GM12878 (cell line): ENCODE results near the gene ZMYND10. TPM values are rescaled to one million over a fixed set of nuclear protein-coding genes. Genes with fewer than 3 reads are reported as not detected.
A peak's percentile ranks its signal among the peaks of the same experiment; 100 is the strongest.

ENCODE experiments used
- BHLHE40 ChIP-seq, 2 experiments: fragments of 450-650 bp in 1 of 2; IDR thresholded peaks; 2 replicates each; pipeline ENCODE4 v1.6.1; 2011 to 2017; ENCODE audit warnings: low read depth in 2 of 2, borderline replicate concordance in 1 of 2, improper control_type of control experiment in 1 of 2, low read length in 1 of 2, mild to moderate bottlenecking in 1 of 2
- CHD2 ChIP-seq: IDR thresholded peaks from 2 replicates; pipeline ENCODE4 v1.6.1; 2011; ENCODE audit warnings: low read depth, low read length, improper control_type of control experiment, borderline replicate concordance
- FOXM1 ChIP-seq: IDR thresholded peaks from 2 replicates; pipeline ENCODE4 v1.6.1; 2012; ENCODE audit warnings: low read depth, mild to moderate bottlenecking, inconsistent platforms, low read length, moderate library complexity
- GABPA ChIP-seq: IDR thresholded peaks from 2 replicates; pipeline ENCODE4 v1.6.1; 2014; ENCODE audit warnings: antibody characterized with exemption, low read depth, mild to moderate bottlenecking, inconsistent platforms
- NR2F1 ChIP-seq: fragments of 450-650 bp; conservative IDR thresholded peaks from 2 replicates; pipeline ENCODE4 v1.6.1; 2017; ENCODE audit warnings: mild to moderate bottlenecking
- NRF1 ChIP-seq: conservative IDR thresholded peaks from 2 replicates; pipeline ENCODE4 v1.6.1; 2011; ENCODE audit warnings: mild to moderate bottlenecking, low read depth, low read length, improper control_type of control experiment
- PAX5 ChIP-seq: IDR thresholded peaks from 2 replicates; pipeline ENCODE4 v1.6.1; 2011; ENCODE audit warnings: low read depth, low read length, borderline replicate concordance
- PAX8 ChIP-seq: fragments of 450-650 bp; IDR thresholded peaks from 2 replicates; pipeline ENCODE4 v1.6.1; 2017; ENCODE audit warnings: mild to moderate bottlenecking, moderate library complexity
- POLR2AphosphoS5 ChIP-seq: IDR thresholded peaks from 2 replicates; pipeline ENCODE4 v1.6.1; 2011; ENCODE audit warnings: mild to moderate bottlenecking, low read length, inconsistent platforms
- TBL1XR1 ChIP-seq: IDR thresholded peaks from 2 replicates; pipeline ENCODE4 v1.6.1; 2012; ENCODE audit warnings: low read depth, low read length, improper control_type of control experiment
- ZBTB40 ChIP-seq: fragments of 450-650 bp; IDR thresholded peaks from 2 replicates; pipeline ENCODE4 v1.6.1; 2016; ENCODE audit warnings: mild to moderate bottlenecking, moderate library complexity, borderline replicate concordance
- ZNF687 ChIP-seq: fragments of 450-650 bp; IDR thresholded peaks from 2 replicates; pipeline ENCODE4 v1.6.1; 2017; ENCODE audit warnings: mild to moderate bottlenecking, moderate library complexity
- polyA plus RNA-seq, 11 experiments: library from polyadenylated mRNA; depleted of rRNA in 4 of 11; unstranded in 6 of 11; stranded (reverse) in 5 of 11; fragments of >200 nt; fragmentation: Nextera tagmentation in 4 of 11; fragmentation: Illumina TruSeq in 1 of 11; extraction: Ambion mirVana in 4 of 11; extraction: Trizol in 1 of 11; gene quantifications; 1 replicate in 1 of 11; 2 replicates in 10 of 11; pipeline versions ENCODE4 v1.2.1 to v1.2.3, GENCODE V29; 2011 to 2016; ENCODE audit warnings: inconsistent platforms in 2 of 11, missing spikeins in 2 of 11, low read depth in 1 of 11
- total RNA-seq, 4 experiments: library from RNA; depleted of rRNA in 3 of 4; stranded (reverse); fragments of >200 nt in 3 of 4; fragmentation: Illumina TruSeq in 1 of 4; extraction: Trizol in 1 of 4; gene quantifications; 2 replicates each; pipeline versions ENCODE4 v1.2.1 to v1.2.3, GENCODE V29; 2013 to 2021
- TF ChIP-seq, protein P1 (sequence below): fragments of 450-650 bp; IDR thresholded peaks from 2 replicates; pipeline ENCODE4 v1.6.1; 2017; ENCODE audit warnings: mild to moderate bottlenecking, moderate library complexity
- TF ChIP-seq, protein P2 (sequence below): IDR thresholded peaks from 2 replicates; pipeline ENCODE4 v1.6.1; 2012; ENCODE audit warnings: low read depth, low read length, improper control_type of control experiment

Gene ZMYND10
- total and polyA plus RNA-seq, 10 of the 15 experiments (the other 5 are each of a cell fraction or from before 2014, with no cell fraction given), result 0.11 to 1.0 (median 0.37) TPM

GRCh38 chr3:50358911-50359759 is 13.6 kb upstream of the ZMYND10 start, which contains the start of gene TMEM115 (continued):
- TF ChIP-seq, protein P1, sequence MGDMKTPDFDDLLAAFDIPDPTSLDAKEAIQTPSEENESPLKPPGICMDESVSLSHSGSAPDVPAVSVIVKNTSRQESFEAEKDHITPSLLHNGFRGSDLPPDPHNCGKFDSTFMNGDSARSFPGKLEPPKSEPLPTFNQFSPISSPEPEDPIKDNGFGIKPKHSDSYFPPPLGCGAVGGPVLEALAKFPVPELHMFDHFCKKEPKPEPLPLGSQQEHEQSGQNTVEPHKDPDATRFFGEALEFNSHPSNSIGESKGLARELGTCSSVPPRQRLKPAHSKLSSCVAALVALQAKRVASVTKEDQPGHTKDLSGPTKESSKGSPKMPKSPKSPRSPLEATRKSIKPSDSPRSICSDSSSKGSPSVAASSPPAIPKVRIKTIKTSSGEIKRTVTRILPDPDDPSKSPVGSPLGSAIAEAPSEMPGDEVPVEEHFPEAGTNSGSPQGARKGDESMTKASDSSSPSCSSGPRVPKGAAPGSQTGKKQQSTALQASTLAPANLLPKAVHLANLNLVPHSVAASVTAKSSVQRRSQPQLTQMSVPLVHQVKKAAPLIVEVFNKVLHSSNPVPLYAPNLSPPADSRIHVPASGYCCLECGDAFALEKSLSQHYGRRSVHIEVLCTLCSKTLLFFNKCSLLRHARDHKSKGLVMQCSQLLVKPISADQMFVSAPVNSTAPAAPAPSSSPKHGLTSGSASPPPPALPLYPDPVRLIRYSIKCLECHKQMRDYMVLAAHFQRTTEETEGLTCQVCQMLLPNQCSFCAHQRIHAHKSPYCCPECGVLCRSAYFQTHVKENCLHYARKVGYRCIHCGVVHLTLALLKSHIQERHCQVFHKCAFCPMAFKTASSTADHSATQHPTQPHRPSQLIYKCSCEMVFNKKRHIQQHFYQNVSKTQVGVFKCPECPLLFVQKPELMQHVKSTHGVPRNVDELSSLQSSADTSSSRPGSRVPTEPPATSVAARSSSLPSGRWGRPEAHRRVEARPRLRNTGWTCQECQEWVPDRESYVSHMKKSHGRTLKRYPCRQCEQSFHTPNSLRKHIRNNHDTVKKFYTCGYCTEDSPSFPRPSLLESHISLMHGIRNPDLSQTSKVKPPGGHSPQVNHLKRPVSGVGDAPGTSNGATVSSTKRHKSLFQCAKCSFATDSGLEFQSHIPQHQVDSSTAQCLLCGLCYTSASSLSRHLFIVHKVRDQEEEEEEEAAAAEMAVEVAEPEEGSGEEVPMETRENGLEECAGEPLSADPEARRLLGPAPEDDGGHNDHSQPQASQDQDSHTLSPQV, result no peak
- TF ChIP-seq ZNF687, result 0 out of 2 replicates have a peak, but pooled peaks have one; percentile 18
- peak; percentile 94 for TF ChIP-seq ZBTB40
- TF ChIP-seq, protein P2, sequence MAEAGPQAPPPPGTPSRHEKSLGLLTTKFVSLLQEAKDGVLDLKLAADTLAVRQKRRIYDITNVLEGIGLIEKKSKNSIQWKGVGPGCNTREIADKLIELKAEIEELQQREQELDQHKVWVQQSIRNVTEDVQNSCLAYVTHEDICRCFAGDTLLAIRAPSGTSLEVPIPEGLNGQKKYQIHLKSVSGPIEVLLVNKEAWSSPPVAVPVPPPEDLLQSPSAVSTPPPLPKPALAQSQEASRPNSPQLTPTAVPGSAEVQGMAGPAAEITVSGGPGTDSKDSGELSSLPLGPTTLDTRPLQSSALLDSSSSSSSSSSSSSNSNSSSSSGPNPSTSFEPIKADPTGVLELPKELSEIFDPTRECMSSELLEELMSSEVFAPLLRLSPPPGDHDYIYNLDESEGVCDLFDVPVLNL, result peak; percentile 14; the same call in 1 of the 2 replicates
- no peak for TF ChIP-seq PAX8
- peak; percentile 91 for TF ChIP-seq GABPA
- 0 out of 2 replicates have a peak, but pooled peaks have one; percentile 43 for TF ChIP-seq NR2F1
- TF ChIP-seq FOXM1, result no peak
- peak; percentile 63; the same call in 1 of the 2 replicates for TF ChIP-seq PAX5
- 0 out of 2 replicates have a peak, but pooled peaks have one; percentile 41 for TF ChIP-seq TBL1XR1
- peak; percentile 75; the same call in 1 of the 2 replicates for TF ChIP-seq POLR2AphosphoS5
- TF ChIP-seq NRF1, result peak; percentile 86
- TF ChIP-seq CHD2, result peak; percentile 93
- peak; percentile 35 to 48; a peak in 2 of 4 replicates for TF ChIP-seq BHLHE40 (IDR thresholded peaks at IDR 0.05; ENCODE audit: borderline replicate concordance in 1 of 2, low read depth in 2 of 2, low read length in 1 of 2)
